ENCODE data around the gene SLC4A11.

Gene SLC4A11

DNA sequence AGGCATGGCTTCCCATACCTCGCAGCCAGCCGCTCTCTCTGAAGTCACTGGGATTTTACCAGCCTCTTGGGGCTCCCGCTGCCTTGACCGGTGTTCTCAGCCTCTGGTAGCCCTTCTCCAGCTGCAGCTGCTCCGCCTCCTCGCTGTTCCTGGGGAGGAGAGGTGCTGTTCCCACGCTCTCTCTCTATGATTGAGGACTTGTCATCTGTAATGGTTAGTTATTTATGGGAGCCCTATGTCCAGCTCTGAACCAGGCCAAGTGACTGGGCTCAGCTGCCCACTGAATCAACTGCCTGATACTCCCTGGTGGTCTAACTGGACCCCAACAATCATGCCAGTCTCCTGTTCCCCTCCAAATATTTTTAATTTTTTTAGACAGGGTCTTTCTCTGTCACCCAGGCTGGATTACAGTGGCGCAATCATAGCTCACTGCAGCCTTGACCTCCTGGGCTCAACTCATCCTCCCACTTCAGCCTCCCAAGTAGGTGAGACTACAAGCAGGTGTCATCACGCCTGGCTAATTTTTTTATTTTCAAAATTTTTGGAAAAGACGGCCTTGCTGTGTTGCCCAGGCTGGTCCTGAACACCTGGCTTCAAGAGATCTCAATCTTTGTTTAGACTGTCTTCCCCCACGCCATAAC, 4.8 kb upstream of the SLC4A11 start:
- TF ChIP-seq, protein P1, sequence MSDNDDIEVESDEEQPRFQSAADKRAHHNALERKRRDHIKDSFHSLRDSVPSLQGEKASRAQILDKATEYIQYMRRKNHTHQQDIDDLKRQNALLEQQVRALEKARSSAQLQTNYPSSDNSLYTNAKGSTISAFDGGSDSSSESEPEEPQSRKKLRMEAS (IDR thresholded peaks at IDR 0.05; ENCODE audit: low read depth, low read length), result no peak
- TF ChIP-seq POLR2A (IDR thresholded peaks at IDR 0.05; ENCODE audit: extremely low read depth, insufficient read length) (no peak), MYC (IDR thresholded peaks at IDR 0.05; ENCODE audit: low read depth, low read length) (no peak)
- TF ChIP-seq, protein P2, sequence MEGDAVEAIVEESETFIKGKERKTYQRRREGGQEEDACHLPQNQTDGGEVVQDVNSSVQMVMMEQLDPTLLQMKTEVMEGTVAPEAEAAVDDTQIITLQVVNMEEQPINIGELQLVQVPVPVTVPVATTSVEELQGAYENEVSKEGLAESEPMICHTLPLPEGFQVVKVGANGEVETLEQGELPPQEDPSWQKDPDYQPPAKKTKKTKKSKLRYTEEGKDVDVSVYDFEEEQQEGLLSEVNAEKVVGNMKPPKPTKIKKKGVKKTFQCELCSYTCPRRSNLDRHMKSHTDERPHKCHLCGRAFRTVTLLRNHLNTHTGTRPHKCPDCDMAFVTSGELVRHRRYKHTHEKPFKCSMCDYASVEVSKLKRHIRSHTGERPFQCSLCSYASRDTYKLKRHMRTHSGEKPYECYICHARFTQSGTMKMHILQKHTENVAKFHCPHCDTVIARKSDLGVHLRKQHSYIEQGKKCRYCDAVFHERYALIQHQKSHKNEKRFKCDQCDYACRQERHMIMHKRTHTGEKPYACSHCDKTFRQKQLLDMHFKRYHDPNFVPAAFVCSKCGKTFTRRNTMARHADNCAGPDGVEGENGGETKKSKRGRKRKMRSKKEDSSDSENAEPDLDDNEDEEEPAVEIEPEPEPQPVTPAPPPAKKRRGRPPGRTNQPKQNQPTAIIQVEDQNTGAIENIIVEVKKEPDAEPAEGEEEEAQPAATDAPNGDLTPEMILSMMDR (IDR thresholded peaks at IDR 0.05; ENCODE audit: low read depth, low read length), result no peak
- DNase-seq (ENCODE audit: low read depth), result no peak
- no peak overlapping the region for H3K4me3 ChIP-seq (ENCODE audit: low read depth, low read length)

DNA sequence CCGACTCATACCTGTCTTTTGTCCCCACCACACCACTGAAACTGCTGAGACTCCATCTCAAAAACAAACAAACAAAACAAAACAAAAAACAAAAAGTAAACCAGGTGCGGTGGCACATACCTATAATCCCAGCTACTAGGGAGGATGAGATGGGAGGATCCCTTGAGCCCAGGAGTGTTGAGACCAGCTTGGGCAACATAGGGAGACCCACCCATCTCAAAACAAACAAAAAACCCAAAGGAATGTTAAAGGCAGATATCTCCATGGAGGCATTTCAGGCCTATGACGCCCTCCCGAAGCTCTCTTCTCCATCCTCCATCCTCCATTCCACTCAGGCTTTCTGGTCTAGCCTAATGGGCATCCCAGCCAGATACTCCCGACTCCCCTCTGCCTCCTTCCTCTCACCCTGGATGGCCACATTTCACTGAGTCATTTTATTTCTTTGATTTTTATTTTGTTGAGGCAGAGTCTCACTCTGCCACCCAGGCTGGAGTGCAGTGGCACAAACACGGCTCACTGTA, 3.2 kb upstream of the SLC4A11 start:
- H3K4me3 ChIP-seq (ENCODE audit: low read depth, low read length), result no peak overlapping the region
- DNase-seq (ENCODE audit: low read depth), result no peak
- TF ChIP-seq, protein P2 (IDR thresholded peaks at IDR 0.05; ENCODE audit: low read depth, low read length), result no peak
- no peak for TF ChIP-seq MYC (IDR thresholded peaks at IDR 0.05; ENCODE audit: low read depth, low read length)
- no peak for TF ChIP-seq POLR2A (IDR thresholded peaks at IDR 0.05; ENCODE audit: extremely low read depth, insufficient read length)
- TF ChIP-seq, protein P1 (IDR thresholded peaks at IDR 0.05; ENCODE audit: low read depth, low read length), result no peak

DNA sequence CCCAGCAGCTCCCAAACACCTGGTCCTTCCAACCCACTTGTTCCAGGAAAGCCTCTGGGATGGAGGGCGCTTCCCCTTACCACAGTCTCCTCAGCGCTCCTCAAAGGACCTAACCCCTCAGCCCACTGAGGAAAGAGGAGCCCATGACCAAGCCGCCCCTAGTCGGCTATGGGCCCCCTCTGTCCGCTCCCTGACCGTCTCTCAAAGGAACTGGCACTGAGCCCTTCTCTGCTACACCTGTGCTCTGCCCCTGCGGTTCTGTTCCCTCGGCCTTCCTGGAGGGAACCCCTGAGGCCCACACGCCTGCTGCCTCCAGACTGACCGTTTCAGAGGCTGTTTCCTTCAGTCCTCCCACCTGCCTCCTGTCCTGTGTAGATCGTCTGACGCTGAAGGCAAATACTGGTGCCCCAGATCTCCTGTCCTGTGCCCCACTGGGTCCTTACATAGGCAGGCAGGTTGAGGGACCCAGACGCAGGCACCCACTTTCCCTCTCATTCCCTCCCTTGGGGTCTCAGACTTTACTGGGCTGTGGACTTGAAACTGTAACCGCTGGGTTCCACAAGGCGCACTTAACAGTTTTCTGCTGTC, 1.9 kb upstream of the SLC4A11 start:
- H3K4me3 ChIP-seq (ENCODE audit: low read depth, low read length), result no peak overlapping the region
- no peak for DNase-seq (ENCODE audit: low read depth)
- no peak for TF ChIP-seq POLR2A (IDR thresholded peaks at IDR 0.05; ENCODE audit: extremely low read depth, insufficient read length)
- TF ChIP-seq, protein P1 (IDR thresholded peaks at IDR 0.05; ENCODE audit: low read depth, low read length), result no peak
- no peak for TF ChIP-seq MYC (IDR thresholded peaks at IDR 0.05; ENCODE audit: low read depth, low read length)
- TF ChIP-seq, protein P2 (IDR thresholded peaks at IDR 0.05; ENCODE audit: low read depth, low read length), result no peak

DNA sequence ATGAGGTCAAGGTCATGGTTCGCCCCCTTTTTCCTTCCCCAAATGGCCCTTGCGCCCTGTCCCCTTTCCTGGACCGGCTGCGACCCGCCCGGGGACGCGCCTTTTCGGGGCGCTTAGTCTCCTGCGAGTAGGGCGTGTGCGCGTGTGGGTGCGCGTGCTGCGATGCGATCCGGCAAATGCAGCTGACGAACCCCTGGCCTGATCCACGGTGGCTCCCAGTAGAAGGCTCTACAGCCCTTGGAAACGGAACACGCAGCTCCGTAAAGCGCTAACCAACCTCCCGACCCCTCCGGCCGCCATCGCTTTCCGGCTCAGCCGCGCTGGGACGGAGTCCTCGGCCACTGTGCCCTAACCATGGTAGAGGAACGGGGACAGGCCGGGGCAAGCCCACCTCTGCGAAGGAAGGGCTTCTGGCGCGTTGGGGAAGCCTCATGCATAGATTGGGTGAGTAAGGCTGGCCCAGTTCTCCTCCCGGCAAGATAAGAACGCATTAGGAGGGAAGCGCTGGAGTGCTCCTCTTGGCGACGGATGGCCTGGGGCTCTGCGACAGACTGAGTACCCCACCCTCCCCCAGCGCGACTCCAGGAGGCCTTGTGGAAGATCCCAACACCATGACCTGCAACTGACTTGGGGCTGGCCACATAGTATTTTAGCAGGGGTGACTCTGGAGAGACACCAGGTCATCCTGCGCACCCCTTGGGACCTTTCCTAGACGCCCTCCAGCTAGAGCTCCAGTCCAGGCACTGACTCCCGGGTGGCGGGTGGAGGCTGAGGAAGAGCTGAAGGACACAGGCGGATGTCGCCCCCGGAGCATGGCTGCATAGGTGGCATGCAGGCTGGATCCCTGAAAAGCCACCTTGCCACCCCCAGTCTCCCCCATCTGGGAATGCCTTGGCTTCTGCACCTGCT, 1.1 kb upstream of the SLC4A11 start:
- H3K4me3 ChIP-seq (ENCODE audit: low read depth, low read length), result peak overlapping the region; percentile 16
- TF ChIP-seq, protein P2 (IDR thresholded peaks at IDR 0.05; ENCODE audit: low read depth, low read length), result no peak
- no peak for TF ChIP-seq MYC (IDR thresholded peaks at IDR 0.05; ENCODE audit: low read depth, low read length)
- TF ChIP-seq, protein P1 (IDR thresholded peaks at IDR 0.05; ENCODE audit: low read depth, low read length), result no peak
- no peak for TF ChIP-seq POLR2A (IDR thresholded peaks at IDR 0.05; ENCODE audit: extremely low read depth, insufficient read length)
- no peak for DNase-seq (ENCODE audit: low read depth)

DNA sequence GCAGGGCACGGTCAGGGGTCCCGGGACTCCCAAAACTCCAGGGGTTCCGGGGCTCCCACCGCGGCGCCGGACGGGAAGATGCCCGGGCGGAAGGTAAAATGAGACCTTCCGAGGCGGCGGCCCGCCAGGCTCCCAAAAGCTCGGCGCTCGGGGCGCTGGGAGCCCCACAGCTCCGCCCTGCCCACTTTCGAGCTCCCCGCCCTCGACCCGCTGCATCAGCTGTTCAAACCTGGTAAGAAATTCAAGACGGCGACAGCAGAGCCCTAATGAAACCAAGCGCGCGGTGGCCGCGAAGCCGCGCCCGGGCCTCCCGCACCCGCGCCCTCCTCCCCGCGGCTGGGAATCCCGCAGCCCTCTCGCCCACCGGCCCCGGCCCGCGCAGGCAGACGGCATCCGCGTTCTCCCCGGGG, 369 bp downstream of the SLC4A11 start:
- no peak overlapping the region for H3K4me3 ChIP-seq (ENCODE audit: low read depth, low read length)
- TF ChIP-seq POLR2A (IDR thresholded peaks at IDR 0.05; ENCODE audit: extremely low read depth, insufficient read length) (no peak), MYC (IDR thresholded peaks at IDR 0.05; ENCODE audit: low read depth, low read length) (no peak)
- TF ChIP-seq, protein P1 (IDR thresholded peaks at IDR 0.05; ENCODE audit: low read depth, low read length), result no peak
- TF ChIP-seq, protein P2 (IDR thresholded peaks at IDR 0.05; ENCODE audit: low read depth, low read length), result no peak
- DNase-seq (ENCODE audit: low read depth), result peak; percentile 59
